ENCODE measurements around the gene FN1.

The FN1 gene

DNA sequence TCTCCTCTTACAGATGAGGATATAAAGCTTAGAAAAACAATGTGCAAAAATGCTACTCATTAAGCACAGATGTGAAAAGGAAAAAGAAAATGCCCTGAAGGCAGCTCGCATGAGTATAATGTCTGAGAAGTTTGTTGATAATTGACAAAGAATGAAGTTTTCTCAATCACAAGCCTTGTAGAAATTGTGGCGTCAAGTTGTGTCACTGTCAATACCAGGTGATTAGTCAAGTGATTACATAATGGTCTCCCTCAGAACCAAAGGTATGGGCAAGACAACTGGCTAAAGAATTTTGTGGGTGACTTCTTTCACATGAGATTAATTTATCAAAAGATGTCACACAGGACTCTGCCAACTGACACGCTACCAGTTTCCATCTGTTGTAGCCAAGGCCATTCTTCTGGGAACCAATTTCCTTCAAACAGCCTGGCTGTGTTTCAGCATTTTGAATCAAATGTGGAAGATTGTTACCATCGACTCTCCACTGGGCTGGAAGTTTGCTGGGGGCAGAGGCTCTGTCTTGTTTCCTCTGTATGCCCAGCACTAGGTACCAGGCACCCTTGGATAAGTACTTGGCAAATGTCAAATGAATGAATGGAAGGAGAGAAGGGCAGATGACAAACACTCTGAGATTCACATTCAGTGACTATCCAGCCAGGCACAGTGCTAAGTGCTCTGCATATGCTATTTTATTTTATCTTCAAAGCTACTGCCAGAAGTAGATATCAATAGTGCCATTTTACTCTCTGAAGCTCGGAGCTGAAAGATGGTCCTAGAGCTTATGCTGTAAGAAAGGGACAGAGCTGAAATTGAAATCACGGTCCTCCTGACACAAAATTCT, 5.9 kb upstream of the FN1 start:
- no peak for DNase-seq (ENCODE audit: low read depth)

DNA sequence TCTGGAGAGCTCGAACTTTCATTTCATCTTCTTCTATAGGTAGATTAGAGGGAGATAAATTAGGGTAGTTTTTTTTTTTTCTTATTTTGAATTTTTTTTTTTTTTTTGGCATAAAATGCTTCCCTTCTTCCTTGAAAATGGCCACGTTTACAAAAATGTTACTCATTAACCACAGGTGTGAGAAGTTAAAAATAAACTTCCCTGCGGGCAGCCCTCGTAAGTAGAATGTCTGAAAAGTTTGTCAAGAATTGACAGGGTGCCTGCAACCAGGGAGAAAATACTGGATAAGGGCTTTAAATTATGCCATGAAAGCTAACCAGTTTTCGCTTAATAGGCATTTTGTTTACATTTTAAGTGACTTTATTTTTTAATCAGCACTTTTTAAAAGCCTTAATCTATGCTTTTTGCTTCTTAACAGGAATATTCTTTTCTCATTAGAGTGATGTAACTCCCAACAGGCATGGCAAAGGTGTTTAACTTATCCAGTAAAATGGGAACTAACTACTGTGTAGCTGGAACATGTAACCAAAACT, 4.2 kb upstream of the FN1 start:
- DNase-seq (ENCODE audit: low read depth) = no peak

DNA sequence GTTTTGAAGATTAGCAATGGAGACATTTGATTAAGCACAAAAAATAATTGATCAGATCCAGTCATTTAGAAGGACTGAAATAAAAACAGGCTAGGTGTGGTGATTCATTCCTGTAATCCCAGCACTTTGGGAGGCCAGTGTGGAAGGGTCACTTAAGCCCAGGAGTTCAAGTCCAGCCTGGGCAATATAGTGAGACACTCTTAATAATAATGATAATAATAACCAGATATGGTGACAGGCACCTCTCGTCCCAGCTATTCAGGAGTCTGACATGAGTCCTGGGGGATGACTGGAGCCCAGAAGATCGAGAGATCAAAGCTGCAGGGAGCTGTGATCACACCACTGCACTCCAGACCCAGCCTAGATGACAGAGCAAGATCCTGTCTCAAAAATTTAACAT, 3.5 kb upstream of the FN1 start:
- no peak for DNase-seq (ENCODE audit: low read depth)

DNA sequence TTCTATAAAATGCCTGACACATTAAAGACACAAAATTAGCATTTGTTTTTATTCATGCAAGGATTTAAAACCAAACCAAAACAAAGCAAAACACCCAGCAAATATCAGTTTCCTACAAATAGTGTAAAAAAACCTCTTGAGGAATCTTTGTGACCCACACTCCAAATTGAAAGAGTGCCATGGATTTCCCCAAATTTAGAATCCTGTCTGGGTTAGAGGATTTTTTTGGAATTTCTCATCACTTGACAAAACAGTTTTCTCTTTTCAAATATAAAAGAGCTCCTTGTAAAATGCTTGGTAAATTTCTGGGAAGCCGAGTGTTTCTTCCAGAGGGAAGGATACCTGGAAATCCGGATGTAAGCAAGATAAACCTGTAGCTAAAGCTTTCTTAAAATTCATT, 1.7 kb upstream of the FN1 start:
- DNase-seq (ENCODE audit: low read depth) = no peak

DNA sequence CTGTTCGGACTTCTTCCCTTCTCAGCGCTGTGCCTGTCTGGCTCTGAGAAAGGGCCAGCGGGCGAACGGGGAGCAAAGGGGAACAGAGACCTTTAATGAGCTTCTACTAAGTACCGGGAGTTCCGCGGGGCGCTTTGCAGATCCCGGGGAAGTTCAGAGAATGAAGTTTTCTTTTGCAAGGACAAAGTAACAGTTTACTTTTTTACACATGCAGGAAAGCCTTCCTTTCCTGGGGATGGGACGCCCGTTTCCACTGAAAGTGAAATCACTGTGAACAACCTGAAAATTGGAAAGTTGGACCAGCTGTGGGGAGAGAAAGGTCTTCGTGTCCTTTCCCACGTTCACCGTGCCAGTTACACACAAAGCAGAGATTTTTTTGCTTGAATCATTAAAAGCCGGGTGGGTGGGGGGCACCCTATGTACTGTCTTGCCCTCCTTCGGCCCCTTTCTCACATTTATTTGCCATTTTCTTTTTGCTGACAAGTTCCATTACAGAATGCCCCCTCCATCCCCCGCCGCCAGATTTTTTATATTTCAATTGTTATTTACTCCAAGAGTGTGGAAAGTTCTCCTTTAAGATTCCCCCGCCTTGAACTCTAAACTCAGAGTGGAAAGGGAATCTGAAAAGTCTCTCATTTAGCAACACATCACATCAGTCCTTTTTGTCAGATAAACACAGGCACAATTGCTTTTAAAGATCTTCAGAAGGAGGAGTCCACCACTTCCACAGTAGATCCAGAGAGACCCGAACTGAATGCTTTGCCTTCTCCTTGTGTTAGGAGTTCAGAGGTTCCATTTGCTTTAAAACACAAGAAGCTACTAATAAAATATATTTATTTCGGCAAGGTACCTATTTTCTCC, 1.1 kb upstream of the FN1 start:
- no peak for DNase-seq (ENCODE audit: low read depth)

DNA sequence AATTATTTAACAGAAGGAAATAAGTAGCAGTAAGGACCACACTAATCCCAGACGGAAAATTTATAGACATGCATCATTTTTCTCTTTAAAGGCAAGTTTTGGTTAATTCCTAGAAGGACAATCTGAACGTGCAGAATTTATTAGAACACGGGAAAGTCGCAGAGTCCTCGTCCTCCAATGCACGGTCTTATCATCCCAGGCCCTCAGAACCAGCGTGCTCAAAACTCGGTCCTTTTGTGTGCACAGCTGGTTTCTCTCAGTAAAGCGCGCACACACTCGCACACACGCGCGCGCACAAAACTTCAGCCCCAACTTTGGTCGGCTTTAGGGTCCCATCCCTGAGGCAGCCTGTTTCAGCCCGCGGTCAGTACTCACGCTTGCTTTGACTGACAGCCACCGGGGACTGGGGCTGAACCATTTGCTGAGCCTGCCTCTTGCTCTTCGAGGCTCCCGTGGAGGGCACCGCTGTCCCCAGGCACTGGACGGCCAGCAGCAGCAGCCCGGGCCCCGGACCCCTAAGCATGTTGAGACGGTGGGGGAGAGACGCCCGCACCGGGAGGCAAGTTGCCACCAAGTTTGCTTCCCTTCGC, 493 bp downstream of the FN1 start:
- DNase-seq (ENCODE audit: low read depth) = no peak

- DNase-seq (ENCODE audit: low read depth) = no peak
Observed at GRCh38 chr2:215434447-215435279, 1.2 kb downstream of the FN1 start.

GRCh38 chr2:215432759-215433594, 2.9 kb downstream of the FN1 start:
- no peak for DNase-seq (ENCODE audit: low read depth)

- no peak for DNase-seq (ENCODE audit: low read depth)
Observed at GRCh38 chr2:215431778-215432758, 3.8 kb downstream of the FN1 start.

- DNase-seq (ENCODE audit: low read depth) = no peak
Observed at GRCh38 chr2:215431290-215431689, 4.6 kb downstream of the FN1 start.

GRCh38 chr2:215430528-215431187, 5.2 kb downstream of the FN1 start:
- no peak for DNase-seq (ENCODE audit: low read depth)

DNA sequence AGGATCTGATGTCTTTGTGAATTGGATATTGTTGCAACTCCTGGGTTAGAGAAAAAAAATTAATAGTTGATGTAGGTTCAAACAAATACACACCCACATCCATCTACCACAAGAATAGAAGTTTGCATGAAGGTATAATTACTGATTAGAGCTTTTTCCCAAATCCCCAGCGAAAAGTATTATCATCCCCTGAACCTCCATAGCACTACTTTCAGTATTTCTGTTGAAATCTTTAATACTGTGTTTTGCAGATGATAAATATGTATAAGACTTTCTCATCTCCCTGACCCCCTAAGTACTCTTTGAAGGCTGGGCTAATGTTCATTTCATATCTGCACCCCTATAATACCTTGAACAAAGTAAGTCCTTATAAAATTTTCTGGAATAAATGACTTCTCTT, 6.4 kb downstream of the FN1 start:
- no peak for DNase-seq (ENCODE audit: low read depth)

DNA sequence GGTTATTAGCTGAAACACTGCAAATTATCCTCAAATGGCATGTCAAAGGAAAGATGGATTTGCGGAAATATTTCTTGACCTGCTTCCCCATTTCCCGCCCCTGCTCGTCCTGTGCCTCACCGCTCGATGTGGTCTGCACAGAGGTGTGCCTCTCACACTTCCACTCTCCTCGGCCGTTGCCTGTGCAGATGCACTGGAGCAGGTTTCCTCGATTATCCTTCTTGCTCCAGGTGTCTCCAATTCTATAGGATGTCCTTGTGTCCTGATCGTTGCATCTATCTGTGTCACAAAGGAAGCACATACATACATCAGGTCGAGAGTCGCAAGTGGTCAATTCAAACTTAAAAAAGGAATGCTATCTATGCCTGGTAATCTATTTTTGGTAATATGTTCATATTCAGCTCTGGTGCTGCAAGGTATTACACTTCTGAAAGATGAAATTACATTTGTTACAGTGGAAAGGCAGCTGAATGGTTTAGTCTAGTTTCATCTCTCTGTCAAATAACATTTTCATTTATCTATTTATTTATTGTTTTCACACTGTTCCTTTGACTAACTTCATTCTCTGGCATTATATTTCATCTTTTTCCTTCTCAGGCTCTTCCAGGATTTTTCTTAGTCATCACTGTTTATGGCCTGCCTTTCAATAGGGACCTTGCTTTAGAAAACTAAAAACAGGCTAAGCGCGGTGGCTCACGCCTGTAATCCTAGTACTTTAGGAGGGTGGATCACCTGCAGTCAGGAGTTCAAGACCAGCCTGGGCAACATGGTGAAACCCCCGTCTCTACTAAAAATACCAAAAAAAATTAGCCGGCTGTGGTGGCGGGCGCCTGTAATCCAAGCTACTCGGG, 7.6 kb downstream of the FN1 start:
- no peak for DNase-seq (ENCODE audit: low read depth)

DNA sequence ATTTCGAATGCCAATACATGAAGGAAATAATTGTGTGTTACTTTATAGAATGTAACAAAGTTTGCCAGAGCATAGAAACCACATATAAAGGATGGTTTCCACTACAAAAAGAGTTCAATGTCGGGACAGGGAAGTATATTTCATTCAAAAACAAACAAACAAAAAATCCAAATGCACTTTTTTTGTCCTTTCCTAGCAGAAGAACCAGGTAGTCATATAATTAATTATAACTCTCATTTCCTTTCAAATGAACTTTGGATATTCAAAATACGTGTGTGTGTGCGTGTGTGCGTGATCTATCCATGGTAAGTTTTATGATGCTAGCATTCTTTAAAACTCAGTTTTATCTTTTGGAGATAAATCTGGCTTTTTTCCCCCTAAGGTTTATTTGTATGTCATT, 8.3 kb downstream of the FN1 start:
- no peak for DNase-seq (ENCODE audit: low read depth)

GRCh38 chr2:215425021-215425782, 10.7 kb downstream of the FN1 start:
- DNase-seq (ENCODE audit: low read depth) = no peak

DNA sequence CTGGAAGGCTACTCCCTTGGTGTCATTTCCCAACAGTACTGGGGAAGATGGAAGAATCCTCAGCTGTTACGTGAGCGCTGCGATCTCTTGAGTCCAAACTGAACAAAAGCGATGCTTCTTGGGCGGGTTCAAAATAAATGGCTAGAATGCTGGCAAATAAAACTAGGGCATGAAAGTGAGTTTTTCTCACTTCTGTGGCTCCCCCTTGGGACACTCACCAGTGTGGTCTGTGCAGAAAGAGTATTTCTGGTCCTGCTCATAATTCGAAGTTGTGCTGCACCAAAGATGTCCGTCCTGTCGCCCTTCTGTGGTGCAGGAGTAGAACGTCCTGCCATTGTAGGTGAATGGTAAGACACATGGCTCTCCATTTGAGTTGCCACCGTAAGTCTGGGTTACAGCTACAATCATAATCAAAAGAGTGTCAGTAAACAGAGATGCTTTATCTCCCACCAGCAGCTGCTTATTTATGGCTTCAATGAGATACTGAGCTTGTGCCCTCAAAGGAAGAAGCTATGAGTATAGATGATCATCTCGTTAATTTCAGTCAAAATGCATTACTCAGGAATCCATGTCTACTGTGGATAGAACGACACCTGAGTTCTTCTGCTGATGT, 11.8 kb downstream of the FN1 start:
- no peak for DNase-seq (ENCODE audit: low read depth)

DNA sequence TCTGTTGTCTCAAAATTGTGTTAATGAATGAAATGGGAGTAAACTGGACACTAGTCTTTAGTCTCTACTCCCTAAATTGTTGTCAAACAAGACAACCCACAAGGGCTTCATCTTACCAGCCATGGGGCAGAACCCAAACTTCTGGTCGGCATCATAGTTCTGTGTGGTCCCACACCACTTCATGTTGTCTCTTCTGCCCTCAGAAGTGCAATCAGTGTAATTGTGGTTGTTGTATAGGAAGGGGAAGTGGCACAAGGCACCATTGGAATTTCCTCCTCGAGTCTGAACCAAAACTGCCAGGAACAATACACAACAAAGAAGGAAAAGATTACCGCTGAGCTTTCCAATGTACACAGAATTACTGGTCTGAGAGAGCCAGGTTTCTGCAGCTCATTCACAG, 12.6 kb downstream of the FN1 start:
- DNase-seq (ENCODE audit: low read depth) = no peak
